Measurements from ENCODE around the gene IL32. TPM values are rescaled to one million over a fixed set of nuclear protein-coding genes. Genes with fewer than 3 reads are reported as not detected.
A peak's percentile ranks its signal among the peaks of the same experiment; 100 is the strongest.

IL32 gene, protein sequence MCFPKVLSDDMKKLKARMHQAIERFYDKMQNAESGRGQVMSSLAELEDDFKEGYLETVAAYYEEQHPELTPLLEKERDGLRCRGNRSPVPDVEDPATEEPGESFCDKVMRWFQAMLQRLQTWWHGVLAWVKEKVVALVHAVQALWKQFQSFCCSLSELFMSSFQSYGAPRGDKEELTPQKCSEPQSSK
- polyA plus RNA-seq (2013, experiment 1 of 2; ENCODE audit: insufficient read length): 40.4 TPM
- 36.8 TPM for polyA plus RNA-seq (2013, experiment 2 of 2; ENCODE audit: insufficient read length)

- peak; percentile 76 for DNase-seq
Measured at GRCh38 chr16:3065069-3065741, at the start of gene IL32. TSS of gene IL32 (plus strand) at chr16:3065640. CDS start at chr16:3065812, 172 bp downstream.

GRCh38 chr16:3015865-3016521 lies 49.4 kb upstream of the IL32 start:
- DNase-seq: no peak

GRCh38 chr16:3017344-3017743 lies 48.1 kb upstream of the IL32 start:
- no peak for DNase-seq

DNA sequence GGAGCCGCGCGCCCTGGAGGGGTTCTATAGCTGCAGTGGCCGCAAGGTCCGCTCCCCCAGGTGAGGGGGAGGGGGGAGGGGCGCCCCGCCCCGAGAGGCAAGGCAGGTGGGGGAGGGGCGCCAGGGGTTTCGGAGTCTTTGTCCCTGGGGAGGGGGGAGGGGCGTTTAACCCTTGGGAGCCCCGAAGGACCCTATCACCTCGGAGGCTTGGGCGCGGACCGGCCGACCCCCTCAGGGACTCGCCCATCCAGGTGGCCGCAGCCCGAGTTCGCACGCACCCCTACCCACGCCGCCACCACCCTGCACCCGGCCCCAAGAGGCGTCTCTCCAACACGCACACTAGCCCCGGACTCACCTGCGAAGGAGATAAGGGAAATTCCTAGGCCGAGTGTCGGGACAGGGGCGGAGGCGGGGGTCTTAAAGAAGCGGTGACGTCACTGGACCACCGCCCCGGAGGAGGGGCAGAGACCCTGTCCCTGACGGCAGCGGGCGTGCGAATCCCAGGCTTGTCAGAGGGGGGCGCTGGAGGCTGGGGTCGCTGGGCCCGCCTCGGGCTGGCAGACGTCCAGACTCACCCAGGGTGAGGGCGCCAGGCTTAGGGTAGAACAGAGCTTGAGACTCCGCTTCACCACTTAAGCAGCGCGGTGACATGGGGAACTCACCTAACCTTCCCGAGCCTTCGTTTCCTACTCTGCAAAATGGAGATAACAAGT lies 47.5 kb upstream of the IL32 start, which contains the start of gene CLDN6:
Gene CLDN6, minus strand, starts transcription at position 390 of the 713 bp plus-strand sequence. CDS start 2,162 bp downstream, outside the sequence.
- DNase-seq: peak; percentile 23

GRCh38 chr16:3019594-3020246 lies 45.7 kb upstream of the IL32 start:
- no peak for DNase-seq

GRCh38 chr16:3020247-3020603 lies 45.2 kb upstream of the IL32 start, which contains the start of gene TNFRSF12A:
TSS of gene TNFRSF12A (plus strand) at chr16:3020368. CDS start at chr16:3020398, 30 bp downstream.
- DNase-seq: peak; percentile 83

DNA sequence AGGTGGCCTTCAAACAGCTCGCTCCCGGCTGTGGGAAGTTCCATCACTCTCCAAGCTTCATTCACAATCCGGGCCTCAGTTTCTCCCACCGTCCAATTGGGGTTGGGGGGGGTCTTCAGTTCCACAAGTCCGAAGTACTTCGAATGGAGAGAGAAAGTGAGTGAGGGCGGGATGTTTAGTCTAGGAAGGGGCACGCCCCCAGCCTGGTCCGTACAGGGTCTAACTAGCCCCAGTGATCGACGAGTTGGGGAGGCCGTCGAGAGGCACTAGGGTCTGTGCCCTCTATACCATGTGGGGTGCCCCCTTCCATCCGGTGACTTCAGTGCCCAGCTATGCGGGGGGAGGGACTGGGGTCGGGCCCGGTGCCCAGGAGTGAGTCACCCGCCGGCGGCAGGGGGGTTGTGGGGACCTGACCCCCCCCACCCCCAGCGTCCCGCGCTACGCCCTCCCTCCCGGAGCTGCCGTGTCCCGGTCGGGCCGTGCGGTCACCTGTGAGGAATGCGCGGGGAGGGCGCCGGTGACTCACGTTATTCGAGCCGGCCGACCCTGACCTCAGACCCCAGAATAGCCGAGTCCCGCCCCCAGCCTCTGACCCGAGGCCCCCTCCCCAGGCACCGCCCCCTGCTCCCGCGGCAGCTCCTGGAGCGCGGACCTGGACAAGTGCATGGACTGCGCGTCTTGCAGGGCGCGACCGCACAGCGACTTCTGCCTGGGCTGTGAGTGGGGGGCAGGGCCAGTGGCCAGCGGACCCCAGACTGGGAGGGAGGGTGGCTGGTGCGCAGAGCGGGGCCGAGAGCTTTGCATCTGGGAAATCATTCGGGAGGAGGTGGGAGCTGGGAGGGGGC lies 44.6 kb upstream of the IL32 start:
- DNase-seq: peak; percentile 93

DNA sequence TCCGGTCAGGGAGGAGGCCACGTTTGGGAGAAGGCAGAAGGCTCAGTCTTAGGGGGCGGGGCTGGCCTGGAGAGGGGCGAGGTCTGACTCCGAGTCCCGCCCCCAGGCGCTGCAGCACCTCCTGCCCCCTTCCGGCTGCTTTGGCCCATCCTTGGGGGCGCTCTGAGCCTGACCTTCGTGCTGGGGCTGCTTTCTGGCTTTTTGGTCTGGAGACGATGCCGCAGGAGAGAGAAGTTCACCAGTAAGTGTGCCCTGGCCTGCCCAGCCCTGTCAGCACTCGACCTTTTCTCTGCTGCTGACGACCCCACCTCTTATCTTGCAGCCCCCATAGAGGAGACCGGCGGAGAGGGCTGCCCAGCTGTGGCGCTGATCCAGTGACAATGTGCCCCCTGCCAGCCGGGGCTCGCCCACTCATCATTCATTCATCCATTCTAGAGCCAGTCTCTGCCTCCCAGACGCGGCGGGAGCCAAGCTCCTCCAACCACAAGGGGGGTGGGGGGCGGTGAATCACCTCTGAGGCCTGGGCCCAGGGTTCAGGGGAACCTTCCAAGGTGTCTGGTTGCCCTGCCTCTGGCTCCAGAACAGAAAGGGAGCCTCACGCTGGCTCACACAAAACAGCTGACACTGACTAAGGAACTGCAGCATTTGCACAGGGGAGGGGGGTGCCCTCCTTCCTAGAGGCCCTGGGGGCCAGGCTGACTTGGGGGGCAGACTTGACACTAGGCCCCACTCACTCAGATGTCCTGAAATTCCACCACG lies 43.8 kb upstream of the IL32 start:
- DNase-seq: peak; percentile 98

- peak; percentile 98 for DNase-seq
Measured at GRCh38 chr16:3022208-3022683, 43.2 kb upstream of the IL32 start.

GRCh38 chr16:3022684-3023414 lies 42.6 kb upstream of the IL32 start:
- peak; percentile 84 for DNase-seq

DNA sequence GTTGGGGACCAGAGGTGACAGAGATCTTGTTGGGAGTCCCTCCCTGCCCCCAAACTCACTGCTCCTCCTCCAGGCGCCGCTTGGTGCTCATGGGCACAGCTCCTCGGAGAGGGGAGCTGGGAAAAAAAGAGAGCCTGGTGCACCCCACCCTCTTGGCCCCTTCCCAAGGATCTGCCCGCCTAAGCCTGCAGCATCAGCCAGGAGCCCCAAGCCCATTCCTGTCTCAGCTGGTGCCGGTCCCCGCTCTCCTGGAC lies 42.1 kb upstream of the IL32 start:
- peak; percentile 91 for DNase-seq

- DNase-seq: peak; percentile 97
Measured at GRCh38 chr16:3023669-3024478, 41.6 kb upstream of the IL32 start, which contains the start of the genes HCFC1R1 and THOC6. TSS of gene HCFC1R1 (minus strand) at chr16:3023942. CDS start at chr16:3023941, 1 bp downstream. TSS of gene THOC6 (plus strand) at chr16:3024035. CDS start at chr16:3024327, 292 bp downstream.

DNA sequence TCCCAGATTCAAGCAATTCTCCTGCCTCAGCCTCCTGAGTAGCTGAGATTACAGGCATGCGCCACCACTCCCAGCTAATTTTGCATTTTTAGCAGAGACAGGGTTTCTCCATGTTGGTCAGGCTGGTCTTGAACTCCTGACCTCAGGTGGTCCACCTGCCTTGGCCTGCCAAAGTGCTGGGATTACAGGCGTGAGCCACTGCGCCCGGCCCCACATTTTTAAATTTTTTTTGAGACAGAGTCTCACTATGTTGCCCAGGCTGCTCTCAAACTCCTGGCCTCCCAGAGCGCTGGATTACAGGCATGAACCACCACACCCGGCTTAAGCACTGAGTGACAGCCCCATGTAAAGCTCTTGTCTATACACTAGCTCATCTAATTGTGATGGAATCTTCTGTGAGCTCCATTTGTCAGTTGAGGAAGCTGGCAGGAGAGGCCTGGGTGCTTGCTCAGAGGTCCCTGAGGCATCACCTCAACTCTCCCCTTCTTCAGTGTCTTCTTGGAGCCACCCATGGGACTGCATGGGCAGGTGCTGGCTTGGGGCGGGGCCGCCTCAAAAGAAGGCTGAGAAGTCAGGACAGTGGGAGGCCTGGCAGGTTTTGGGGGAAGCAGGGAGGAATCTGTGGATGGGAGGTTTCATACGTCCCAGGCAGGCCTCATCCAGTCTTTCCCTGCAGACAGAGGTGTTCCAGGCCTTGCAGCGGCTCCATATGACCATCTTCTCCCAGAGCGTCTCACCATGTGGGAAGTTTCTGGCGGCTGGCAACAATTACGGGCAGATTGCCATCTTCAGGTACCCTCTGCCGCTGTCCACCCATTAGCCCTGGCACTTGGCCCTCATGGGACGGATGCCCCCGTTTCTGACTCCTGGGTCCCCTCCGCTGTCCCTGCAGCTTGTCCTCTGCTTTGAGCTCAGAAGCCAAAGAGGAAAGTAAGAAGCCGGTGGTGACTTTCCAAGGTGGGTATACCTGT lies 40.1 kb upstream of the IL32 start:
- no peak for DNase-seq

- no peak for DNase-seq
Measured at GRCh38 chr16:3026003-3026378, 39.4 kb upstream of the IL32 start.

GRCh38 chr16:3026609-3027488 lies 38.6 kb upstream of the IL32 start:
- DNase-seq: no peak

DNA sequence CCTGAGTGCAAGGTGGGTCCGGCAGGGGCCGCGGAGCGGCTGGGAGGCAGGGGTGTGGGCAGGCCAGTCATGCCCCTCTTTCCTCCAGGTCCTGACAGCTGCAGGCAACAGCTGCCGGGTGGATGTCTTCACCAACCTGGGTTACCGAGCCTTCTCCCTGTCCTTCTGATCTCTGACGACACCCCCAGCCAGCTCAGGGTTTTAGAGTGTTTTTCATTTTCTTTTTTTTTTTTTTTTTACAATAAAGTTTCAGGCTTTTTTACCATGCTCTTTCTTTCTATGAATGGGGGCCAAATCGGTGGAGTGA lies 38.0 kb upstream of the IL32 start:
- no peak for DNase-seq

All from fibroblast of skin of back (primary cell).